Stimulated activated effector memory CD8-positive, alpha-beta T cell treated with anti-CD3 and anti-CD28 coated beads, Interleukin-12 subunit alpha, Interleukin-12 subunit beta, amount 100 ng/mL, for 72 hours (primary cell): Measurements from ENCODE around the gene PARD3B.

ENCODE experiments used
- ATAC-seq: fragments of 150-1000 bp; cut with Tn5 transposase; 2 replicates; pipeline ENCODE4 v1.10.0; 2021
- DNase-seq, 2 donors: peaks; one replicate each; pipeline ENCODE4 v3.0.0; 2021 to 2022; ENCODE audit warnings: low spot score in 2 of 2
- H3K27ac Mint-ChIP-seq: one replicate; pipeline ENCODE4 v1.8.0; 2022; ENCODE audit warnings: mild to moderate bottlenecking, mixed read lengths
- H3K36me3 Mint-ChIP-seq: one replicate; pipeline ENCODE4 v1.8.0; 2022; ENCODE audit warnings: mild to moderate bottlenecking, mixed read lengths
- H3K4me1 Mint-ChIP-seq: one replicate; pipeline ENCODE4 v1.8.0; 2022; ENCODE audit warnings: mixed read lengths
- H3K4me3 Mint-ChIP-seq: one replicate; pipeline ENCODE4 v1.8.0; 2022; ENCODE audit warnings: mild to moderate bottlenecking, mixed read lengths
- H3K9me3 Mint-ChIP-seq: one replicate; pipeline ENCODE4 v1.8.0; 2022; ENCODE audit warnings: mixed read lengths

PARD3B gene

GRCh38 chr2:205054789-205055188 is 509.5 kb downstream of the PARD3B start:
- Mint-ChIP-seq H3K4me1 (no peaks in the 10 kb centered on the region), H3K36me3 (no peaks in the 10 kb centered on the region), H3K9me3 (no peaks in the 10 kb centered on the region), H3K4me3 (no peak overlapping the region), H3K27ac (no peak overlapping the region)
- ATAC-seq (no peak), DNase-seq (no peak)

GRCh38 chr2:205055251-205055650 is 510.0 kb downstream of the PARD3B start:
- no peak for ATAC-seq
- no peaks in the 10 kb centered on the region for H3K4me1 Mint-ChIP-seq

GRCh38 chr2:205056151-205056561 is 510.9 kb downstream of the PARD3B start:
- no peak for DNase-seq
- no peak overlapping the region for H3K4me3 Mint-ChIP-seq
- no peak overlapping the region for H3K27ac Mint-ChIP-seq
- no peaks in the 10 kb centered on the region for H3K4me1 Mint-ChIP-seq
- no peak for ATAC-seq
- H3K9me3 Mint-ChIP-seq, result no peaks in the 10 kb centered on the region
- H3K36me3 Mint-ChIP-seq, result no peaks in the 10 kb centered on the region

More at GRCh38 chr2:205055251-205055650, 510.0 kb downstream of the PARD3B start:
- Mint-ChIP-seq H3K9me3 (no peaks in the 10 kb centered on the region), H3K36me3 (no peaks in the 10 kb centered on the region), H3K4me3 (no peak overlapping the region), H3K27ac (no peak overlapping the region)
- no peak for DNase-seq

- Mint-ChIP-seq H3K9me3 (no peaks in the 10 kb centered on the region), H3K4me3 (no peak overlapping the region), H3K27ac (no peak overlapping the region), H3K4me1 (no peaks in the 10 kb centered on the region), H3K36me3 (no peaks in the 10 kb centered on the region)
- DNase-seq (no peak), ATAC-seq (no peak)
Observed at GRCh38 chr2:205058409-205058808, 513.1 kb downstream of the PARD3B start.

GRCh38 chr2:205060269-205060668 is 515.0 kb downstream of the PARD3B start:
- H3K9me3 Mint-ChIP-seq, result no peaks in the 10 kb centered on the region
- H3K4me1 Mint-ChIP-seq, result no peaks in the 10 kb centered on the region
- no peak overlapping the region for H3K27ac Mint-ChIP-seq
- no peak for ATAC-seq
- H3K4me3 Mint-ChIP-seq, result no peak overlapping the region
- DNase-seq, result no peak
- no peaks in the 10 kb centered on the region for H3K36me3 Mint-ChIP-seq

- ATAC-seq, result no peak
- no peaks in the 10 kb centered on the region for H3K36me3 Mint-ChIP-seq
Observed at GRCh38 chr2:205066081-205066480, 520.8 kb downstream of the PARD3B start.

GRCh38 chr2:205069928-205070327 is 524.7 kb downstream of the PARD3B start:
- H3K4me1 Mint-ChIP-seq, result no peaks in the 10 kb centered on the region
- DNase-seq (no peak), ATAC-seq (peak; percentile 11)
- no peak overlapping the region for H3K27ac Mint-ChIP-seq
- H3K36me3 Mint-ChIP-seq, result no peaks in the 10 kb centered on the region
- no peaks in the 10 kb centered on the region for H3K9me3 Mint-ChIP-seq
- H3K4me3 Mint-ChIP-seq, result no peak overlapping the region

More at GRCh38 chr2:205066081-205066480, 520.8 kb downstream of the PARD3B start:
- Mint-ChIP-seq H3K27ac (no peak overlapping the region), H3K4me3 (no peak overlapping the region), H3K9me3 (no peaks in the 10 kb centered on the region), H3K4me1 (no peaks in the 10 kb centered on the region)
- no peak for DNase-seq

- no peak for ATAC-seq
- DNase-seq, result no peak
- Mint-ChIP-seq H3K9me3 (no peaks in the 10 kb centered on the region), H3K4me1 (no peaks in the 10 kb centered on the region), H3K36me3 (no peaks in the 10 kb centered on the region), H3K27ac (no peak overlapping the region), H3K4me3 (no peak overlapping the region)
Observed at GRCh38 chr2:205070889-205071288, 525.6 kb downstream of the PARD3B start.

GRCh38 chr2:205073433-205074020 is 528.3 kb downstream of the PARD3B start:
- Mint-ChIP-seq H3K4me3 (no peak overlapping the region), H3K36me3 (no peaks in the 10 kb centered on the region), H3K9me3 (no peaks in the 10 kb centered on the region), H3K27ac (no peak overlapping the region), H3K4me1 (no peaks in the 10 kb centered on the region)
- no peak for DNase-seq
- ATAC-seq, result no peak

- no peak overlapping the region for H3K4me3 Mint-ChIP-seq
- no peak overlapping the region for H3K27ac Mint-ChIP-seq
- no peaks in the 10 kb centered on the region for H3K36me3 Mint-ChIP-seq
- ATAC-seq (no peak), DNase-seq (no peak)
- no peaks in the 10 kb centered on the region for H3K9me3 Mint-ChIP-seq
- no peaks in the 10 kb centered on the region for H3K4me1 Mint-ChIP-seq
Observed at GRCh38 chr2:205076405-205076804, 531.1 kb downstream of the PARD3B start.

- H3K4me3 Mint-ChIP-seq, result no peak overlapping the region
- H3K27ac Mint-ChIP-seq, result no peak overlapping the region
- no peaks in the 10 kb centered on the region for H3K36me3 Mint-ChIP-seq
- no peak for ATAC-seq
- no peak for DNase-seq
- no peaks in the 10 kb centered on the region for H3K9me3 Mint-ChIP-seq
- H3K4me1 Mint-ChIP-seq, result no peaks in the 10 kb centered on the region
Observed at GRCh38 chr2:205077159-205077558, 531.9 kb downstream of the PARD3B start.

GRCh38 chr2:205078762-205079161 is 533.5 kb downstream of the PARD3B start:
- H3K9me3 Mint-ChIP-seq, result no peaks in the 10 kb centered on the region
- no peaks in the 10 kb centered on the region for H3K36me3 Mint-ChIP-seq
- no peak overlapping the region for H3K4me3 Mint-ChIP-seq
- ATAC-seq, result no peak
- H3K4me1 Mint-ChIP-seq, result no peaks in the 10 kb centered on the region
- no peak overlapping the region for H3K27ac Mint-ChIP-seq
- no peak for DNase-seq

- DNase-seq (no peak), ATAC-seq (no peak)
- Mint-ChIP-seq H3K4me1 (no peaks in the 10 kb centered on the region), H3K4me3 (no peak overlapping the region), H3K9me3 (no peaks in the 10 kb centered on the region), H3K36me3 (no peaks in the 10 kb centered on the region), H3K27ac (no peak overlapping the region)
Observed at GRCh38 chr2:205079173-205079572, 533.9 kb downstream of the PARD3B start.

GRCh38 chr2:205086662-205087061 is 541.4 kb downstream of the PARD3B start:
- H3K4me3 Mint-ChIP-seq, result no peak overlapping the region
- DNase-seq, result no peak
- ATAC-seq, result no peak
- no peak overlapping the region for H3K27ac Mint-ChIP-seq
- H3K4me1 Mint-ChIP-seq, result no peaks in the 10 kb centered on the region
- H3K9me3 Mint-ChIP-seq, result no peaks in the 10 kb centered on the region
- H3K36me3 Mint-ChIP-seq, result no peaks in the 10 kb centered on the region

- H3K36me3 Mint-ChIP-seq, result no peaks in the 10 kb centered on the region
- H3K4me1 Mint-ChIP-seq, result no peaks in the 10 kb centered on the region
- no peak overlapping the region for H3K4me3 Mint-ChIP-seq
- no peak overlapping the region for H3K27ac Mint-ChIP-seq
- no peak for ATAC-seq
- DNase-seq, result no peak
- peaks cover 2% of the 10 kb centered on the region for H3K9me3 Mint-ChIP-seq
Observed at GRCh38 chr2:205087862-205088261, 542.6 kb downstream of the PARD3B start.

GRCh38 chr2:205089958-205090357 is 544.7 kb downstream of the PARD3B start:
- no peaks in the 10 kb centered on the region for H3K36me3 Mint-ChIP-seq
- H3K27ac Mint-ChIP-seq, result no peak overlapping the region
- no peak overlapping the region for H3K4me3 Mint-ChIP-seq
- ATAC-seq (no peak), DNase-seq (no peak)
- no peaks in the 10 kb centered on the region for H3K4me1 Mint-ChIP-seq
- H3K9me3 Mint-ChIP-seq, result peaks cover 2% of the 10 kb centered on the region

GRCh38 chr2:205091411-205091810 is 546.1 kb downstream of the PARD3B start:
- DNase-seq (no peak), ATAC-seq (no peak)
- Mint-ChIP-seq H3K27ac (no peak overlapping the region), H3K9me3 (peaks cover 2% of the 10 kb centered on the region), H3K36me3 (no peaks in the 10 kb centered on the region), H3K4me3 (no peak overlapping the region), H3K4me1 (no peaks in the 10 kb centered on the region)
